Measurements from ENCODE around the gene GPRASP3.

The GPRASP3 gene

DNA sequence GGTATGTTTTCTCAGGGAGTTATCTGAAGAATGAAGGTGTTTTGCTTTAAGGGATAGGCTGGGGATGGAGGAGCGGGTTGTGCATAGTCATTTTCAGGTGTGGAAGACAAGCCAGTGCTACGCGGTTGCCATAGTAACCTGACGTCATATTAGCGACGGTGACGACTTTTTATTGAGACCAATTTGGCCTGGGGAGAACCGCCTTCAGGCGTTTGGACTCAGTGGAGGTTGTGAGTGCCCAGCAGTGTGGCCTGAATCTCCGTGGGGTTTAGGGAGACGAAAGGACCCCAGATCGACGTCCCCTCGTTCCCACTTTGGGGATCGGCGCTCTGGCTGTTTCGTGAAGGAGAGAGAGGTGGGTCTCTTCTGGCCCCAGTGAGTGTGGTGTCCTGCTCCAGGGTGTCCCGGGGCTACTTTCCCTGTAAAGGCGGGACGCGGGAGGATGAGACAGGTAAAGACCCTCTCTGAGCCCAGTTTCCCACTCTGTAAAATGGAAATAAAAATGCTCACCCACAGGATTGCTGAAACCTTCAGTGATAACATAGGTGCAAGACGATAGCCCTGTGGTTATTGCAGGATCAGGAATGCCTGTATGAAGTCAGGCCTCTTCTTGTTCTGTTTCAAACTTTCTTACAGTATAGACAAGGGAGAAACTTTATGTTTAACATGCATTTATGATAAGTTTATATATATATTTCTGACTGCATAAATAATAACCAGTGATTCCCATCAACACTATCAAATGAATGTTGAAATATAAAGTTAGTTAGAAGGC, 48.6 kb downstream of the GPRASP3 start:
- H3K9ac ChIP-seq (ENCODE audit: low read length) = peak overlapping the region; percentile 88
- no peaks in the 10 kb centered on the region for H3K9me3 ChIP-seq (ENCODE audit: control insufficient read depth, low read length)
- no peaks in the 10 kb centered on the region for H3K36me3 ChIP-seq (ENCODE audit: control insufficient read depth, insufficient read depth, low read length)
- peak overlapping the region; percentile 77 for H3K4me3 ChIP-seq (ENCODE audit: low read length)
- no peaks in the 10 kb centered on the region for H3K27me3 ChIP-seq (ENCODE audit: control insufficient read depth, insufficient read depth, low read length)
- H3K4me1 ChIP-seq (ENCODE audit: control insufficient read depth, insufficient read depth, low read length) = no peaks in the 10 kb centered on the region

All from mucosa of stomach (tissue), 1 donor.